ENCODE results near the gene XIRP2. TPM values are rescaled to one million over a fixed set of nuclear protein-coding genes. Genes with fewer than 3 reads are reported as not detected.

XIRP2 gene
- total and polyA plus RNA-seq, 2 of the 13 experiments (the other 11 are each of a cell fraction or from before 2014, with no cell fraction given) = 0.04 to 0.05 TPM

GRCh38 chr2:167200019-167200418, 311.7 kb downstream of the XIRP2 start:
- ChIA-PET CTCF (ENCODE audit: low intra/inter-chr PET ratio, low total read pairs) (no interaction called here), POLR2A (no interaction called here)
- TF ChIP-seq ZNF280B (CRISPR knock-in tag; IDR thresholded peaks at IDR 0.05; ENCODE audit: borderline replicate concordance) = no peak
- TF ChIP-seq FOXK2 (IDR thresholded peaks at IDR 0.05) = no peak
- TF ChIP-seq ZNF724P (CRISPR knock-in tag; IDR thresholded peaks at IDR 0.05; ENCODE audit: borderline replicate concordance) = no peak
- TF ChIP-seq HNF1B (CRISPR knock-in tag; IDR thresholded peaks at IDR 0.05) = no peak
- no peak for TF ChIP-seq NFKBIZ (CRISPR knock-in tag; IDR thresholded peaks at IDR 0.05)
- no peak for TF ChIP-seq ZNF138 (CRISPR knock-in tag; IDR thresholded peaks at IDR 0.05; ENCODE audit: low read depth)
- TF ChIP-seq ETS1 (CRISPR knock-in tag; IDR thresholded peaks at IDR 0.05) = no peak
- no peak for TF ChIP-seq NFRKB (IDR thresholded peaks at IDR 0.05)
- TF ChIP-seq ZNF326 (CRISPR knock-in tag; IDR thresholded peaks at IDR 0.05; ENCODE audit: borderline replicate concordance) = no peak
- no peak for TF ChIP-seq SP4 (CRISPR knock-in tag; IDR thresholded peaks at IDR 0.05)
- TF ChIP-seq MTERF4 (CRISPR knock-in tag; IDR thresholded peaks at IDR 0.05) = no peak
- TF ChIP-seq FLYWCH1 (CRISPR knock-in tag; IDR thresholded peaks at IDR 0.05) = no peak
- no peak for TF ChIP-seq ZNF552 (CRISPR knock-in tag; IDR thresholded peaks at IDR 0.05; ENCODE audit: borderline replicate concordance)
- no peak for TF ChIP-seq MAFF (IDR thresholded peaks at IDR 0.05; ENCODE audit: low read depth, low read length)
- no peak for TF ChIP-seq ARNT (IDR thresholded peaks at IDR 0.05)
- TF ChIP-seq ZBTB44 (CRISPR knock-in tag; IDR thresholded peaks at IDR 0.05) = no peak
- no peak for TF ChIP-seq ZNF282 (IDR thresholded peaks at IDR 0.05; ENCODE audit: partially characterized antibody)
- intact Hi-C loops (cut with micrococcal nuclease; ENCODE audit: unreplicated experiment) (no loop called here), in situ Hi-C loops (cut with HindIII; ENCODE audit: extremely low pct_ligation_motif_present, low pct_unique_long_range_greater_than_20kb) (no loop called here)
- Histone ChIP-seq H3K4me1 (ENCODE audit: insufficient read depth, low read length) (0 out of 2 replicates have a peak, but pooled peaks cover 10% of the 10 kb centered on the region), H3K4me3 (replicated peaks in 1 of 3; ENCODE audit: insufficient read depth in 1 of 3, low read depth in 2 of 3, low read length in 3 of 3) (no peak overlapping the region), H3K9ac (ENCODE audit: insufficient read depth, low read depth, low read length) (no peak overlapping the region), H3K4me2 (ENCODE audit: low read depth, low read length) (no peak overlapping the region), H3K9me3 (ENCODE audit: low read length) (no peaks in the 10 kb centered on the region), H3K36me3 (replicated peaks in 1 of 2; ENCODE audit: control insufficient read depth in 1 of 2, insufficient read depth in 2 of 2, low read length in 2 of 2) (no peaks in the 10 kb centered on the region), H3K27me3 (ENCODE audit: control insufficient read depth in 1 of 2, insufficient read depth in 2 of 2, low read length in 2 of 2) (no peaks in the 10 kb centered on the region), H4K20me1 (ENCODE audit: insufficient read depth, low read length) (no peaks in the 10 kb centered on the region), H3K27ac (ENCODE audit: extremely low read length, insufficient read depth, low read length) (no peak overlapping the region), H3K79me2 (ENCODE audit: insufficient read depth, low read length) (no peaks in the 10 kb centered on the region), H2AFZ (ENCODE audit: low read length) (no peak overlapping the region)
- FAIRE-seq = no peak
- ATAC-seq = no peak
- 28% methylated on average over 5 of the region's 5 CpGs for WGBS (ENCODE audit: low lambda C conversion rate)
- DNase-seq (ENCODE audit: low spot score) = no peak
- BruUV-seq (replicated peaks) = no TSS peak
